SK-MEL-5 (cell line): Measurements from ENCODE around the gene ZFP57. TPM values are rescaled to one million over a fixed set of nuclear protein-coding genes. Genes with fewer than 3 reads are reported as not detected.

Source experiments
- DNase-seq: peaks from one replicate; pipeline ENCODE4 v3.0.0-alpha.2; 2016; ENCODE audit warnings: low read depth, low spot score
- in situ Hi-C: cut with HindIII; loops from 2 replicates; pipeline ENCODE4 v1.10.0; 2016; ENCODE audit warnings: low sequenced_read_pairs, high pct_unique_total_duplicates, low pct_unique_long_range_greater_than_20kb
- polyA plus RNA-seq, 2 experiments: library from polyadenylated mRNA; depleted of rRNA; stranded (reverse); fragments of >200 nt; gene quantifications; 2 replicates each; pipeline ENCODE4 v1.2.3, GENCODE V29; 2015
- total RNA-seq: library from RNA; depleted of rRNA; stranded (reverse); fragments of >200 nt; shearing (Covaris generic); gene quantifications from 2 replicates; pipeline ENCODE4 v1.2.3, GENCODE V29; 2014; rRNA removed

ZFP57 gene
- total RNA-seq = not detected in 2 replicates
- not detected in 2 replicates for polyA plus RNA-seq (2015; cell fraction: cytosol; rRNA removed)
- not detected in 2 replicates for polyA plus RNA-seq (2015; cell fraction: nucleus; rRNA removed)

GRCh38 chr6:29680904-29681303, at the start of gene ZFP57:
Gene ZFP57 (minus strand): TSS chr6:29681152. CDS start chr6:29677003, 4,149 bp downstream.
- in situ Hi-C loops = no loop called here
- no peak for DNase-seq

GRCh38 chr6:29730575-29731126, 49.7 kb upstream of the ZFP57 start:
- in situ Hi-C loops = no loop called here

DNA sequence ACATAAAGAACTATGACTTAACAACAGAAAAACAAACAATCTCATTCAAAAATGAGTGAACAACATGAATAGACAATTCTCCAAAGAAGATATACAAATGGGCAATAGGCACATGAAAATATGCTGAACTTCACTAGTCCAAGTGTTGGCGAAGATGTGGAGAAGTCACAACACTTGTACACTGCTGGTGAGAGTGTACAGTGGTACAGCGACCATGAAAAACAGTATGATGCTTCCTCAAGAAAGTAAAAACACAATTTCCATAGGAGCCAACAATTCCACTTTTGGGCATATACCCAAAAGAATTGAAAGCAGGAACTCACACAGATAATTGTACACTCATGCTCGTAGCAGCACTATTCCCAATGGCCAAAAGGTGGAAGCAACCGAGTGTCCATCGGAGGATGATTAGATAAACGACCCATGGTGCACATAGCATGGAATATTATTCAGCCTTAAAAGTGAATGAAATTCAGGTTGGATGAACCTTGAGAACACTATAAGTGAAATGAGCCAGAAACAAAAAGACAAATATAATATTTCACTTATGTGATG, 48.9 kb upstream of the ZFP57 start:
- in situ Hi-C loops = no loop called here
- DNase-seq = peak; percentile 28

More at GRCh38 chr6:29730575-29731126, 49.7 kb upstream of the ZFP57 start:
- DNase-seq = no peak

DNA sequence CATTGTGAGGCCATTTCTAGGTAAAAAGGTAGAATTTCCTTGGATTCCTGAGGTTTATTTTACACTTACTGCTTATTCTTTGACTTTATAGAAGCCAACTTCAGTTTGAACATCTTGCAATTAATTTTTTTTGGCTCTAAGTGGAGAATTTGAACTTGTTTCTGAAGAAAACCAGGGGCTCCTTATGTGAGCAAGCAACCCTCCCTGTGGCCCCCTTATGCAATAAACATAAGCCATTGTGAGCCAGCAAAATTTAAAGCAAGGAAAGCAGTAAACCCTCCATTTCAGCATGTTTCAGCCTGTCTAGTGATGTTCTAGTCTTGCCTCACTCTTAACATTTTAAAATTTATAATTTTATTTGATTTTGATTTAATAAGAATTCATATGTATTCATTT, 47.9 kb upstream of the ZFP57 start:
- in situ Hi-C loops = no loop called here
- no peak for DNase-seq

DNA sequence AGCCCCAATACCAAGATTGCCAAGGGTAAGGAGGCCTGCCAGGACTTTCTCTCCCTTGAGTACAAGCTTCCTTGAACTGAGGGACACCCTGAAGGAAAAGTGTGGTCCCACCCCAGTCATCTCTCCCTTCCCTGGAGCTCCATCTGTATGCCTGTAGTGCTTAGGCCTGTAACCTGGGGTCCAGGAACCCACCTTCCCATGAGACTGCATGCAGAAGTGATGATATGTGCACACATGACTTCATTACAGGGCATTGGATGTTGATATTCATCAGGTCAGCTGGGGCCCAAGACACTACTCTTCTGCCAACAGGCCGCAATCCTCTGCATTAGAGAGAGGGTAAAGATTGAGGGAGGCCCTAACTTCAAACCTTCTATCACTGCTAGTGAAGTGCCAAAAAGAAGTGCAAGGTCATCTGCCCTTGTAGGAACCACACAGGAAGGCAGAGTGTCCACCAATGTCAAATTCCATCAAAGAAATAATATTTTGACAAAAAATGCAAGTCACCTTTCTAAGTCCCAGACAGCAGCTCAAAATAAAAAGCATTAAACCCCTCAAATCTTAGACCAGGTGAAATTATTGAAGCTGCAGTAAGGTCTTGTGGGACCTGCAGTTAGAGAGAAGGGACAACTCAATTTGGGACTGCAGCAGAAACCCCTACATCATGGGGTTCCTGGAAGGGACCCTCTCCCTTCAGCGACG, 47.4 kb upstream of the ZFP57 start:
- in situ Hi-C loops = no loop called here
- DNase-seq = no peak

DNA sequence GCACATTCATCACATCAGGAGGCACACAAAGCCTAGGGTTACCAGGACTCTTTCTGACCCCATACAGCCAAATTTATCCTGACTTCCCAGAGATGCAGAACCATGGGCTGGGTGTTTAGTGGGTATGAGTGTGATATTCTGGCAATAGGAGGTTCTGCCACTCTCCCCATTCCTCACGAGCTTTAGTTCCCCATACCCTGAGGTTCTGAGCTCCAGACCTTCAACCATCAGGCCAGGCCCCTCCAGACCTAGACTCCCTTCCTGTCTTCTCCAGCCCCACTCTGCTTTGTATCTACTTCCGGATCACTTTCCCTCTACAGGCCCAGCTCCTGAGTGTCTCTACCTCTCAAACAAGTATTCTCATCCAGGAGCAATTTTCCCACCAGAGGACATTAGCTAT, 46.7 kb upstream of the ZFP57 start:
- no peak for DNase-seq
- in situ Hi-C loops = no loop called here

GRCh38 chr6:29726571-29727194, 45.7 kb upstream of the ZFP57 start:
- DNase-seq = no peak
- in situ Hi-C loops = no loop called here

DNA sequence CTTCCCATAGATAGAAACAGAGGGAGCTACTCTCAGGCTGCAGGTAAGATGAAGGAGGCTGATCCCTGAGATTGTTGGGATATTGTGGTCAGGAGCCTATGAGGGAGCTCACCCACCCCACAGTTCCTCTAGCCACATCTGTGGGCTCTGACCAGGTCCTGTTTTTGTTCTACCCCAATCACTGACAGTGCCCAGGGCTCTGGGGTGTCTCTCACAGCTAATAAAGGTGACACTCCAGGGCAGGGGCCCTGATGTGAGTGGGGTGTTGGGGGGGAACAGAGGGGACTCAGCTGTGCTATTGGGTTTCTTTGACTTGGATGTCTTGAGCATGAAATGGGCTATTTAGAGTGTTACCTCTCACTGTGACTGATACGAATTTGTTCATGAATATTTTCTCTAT, 45.0 kb upstream of the ZFP57 start:
- DNase-seq = no peak
- in situ Hi-C loops = no loop called here

GRCh38 chr6:29724937-29725869, 44.3 kb upstream of the ZFP57 start:
- in situ Hi-C loops = no loop called here
- no peak for DNase-seq

DNA sequence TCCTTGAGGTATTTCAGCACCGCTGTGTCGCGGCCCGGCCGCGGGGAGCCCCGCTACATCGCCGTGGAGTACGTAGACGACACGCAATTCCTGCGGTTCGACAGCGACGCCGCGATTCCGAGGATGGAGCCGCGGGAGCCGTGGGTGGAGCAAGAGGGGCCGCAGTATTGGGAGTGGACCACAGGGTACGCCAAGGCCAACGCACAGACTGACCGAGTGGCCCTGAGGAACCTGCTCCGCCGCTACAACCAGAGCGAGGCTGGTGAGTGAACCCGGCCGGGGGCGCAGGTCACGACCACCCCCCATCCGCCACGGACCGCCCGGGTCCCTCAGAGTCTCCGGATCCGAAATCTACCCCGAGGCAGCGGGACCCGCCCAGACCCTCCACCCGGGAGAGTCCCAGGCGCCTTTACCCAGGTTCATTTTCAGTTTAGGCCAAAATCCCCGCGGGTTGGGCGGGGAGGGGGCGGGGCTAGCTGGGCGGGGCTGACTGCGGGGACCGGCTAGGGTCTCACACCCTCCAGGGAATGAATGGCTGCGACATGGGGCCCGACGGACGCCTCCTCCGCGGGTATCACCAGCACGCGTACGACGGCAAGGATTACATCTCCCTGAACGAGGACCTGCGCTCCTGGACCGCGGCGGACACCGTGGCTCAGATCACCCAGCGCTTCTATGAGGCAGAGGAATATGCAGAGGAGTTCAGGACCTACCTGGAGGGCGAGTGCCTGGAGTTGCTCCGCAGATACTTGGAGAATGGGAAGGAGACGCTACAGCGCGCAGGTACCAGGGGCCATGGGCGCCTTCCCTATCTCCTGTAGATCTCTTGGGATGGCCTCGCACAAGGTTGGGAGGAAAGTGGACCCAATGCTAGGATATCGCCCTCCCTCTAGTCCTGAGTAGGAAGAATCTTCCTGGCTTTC, 43.0 kb upstream of the ZFP57 start:
- in situ Hi-C loops = no loop called here
- no peak for DNase-seq

GRCh38 chr6:29723262-29723665, 42.3 kb upstream of the ZFP57 start, which contains the start of gene HLA-F:
Gene HLA-F (plus strand): TSS chr6:29723434. CDS start chr6:29723464, 30 bp downstream.
- in situ Hi-C loops = no loop called here
- peak; percentile 93 for DNase-seq

DNA sequence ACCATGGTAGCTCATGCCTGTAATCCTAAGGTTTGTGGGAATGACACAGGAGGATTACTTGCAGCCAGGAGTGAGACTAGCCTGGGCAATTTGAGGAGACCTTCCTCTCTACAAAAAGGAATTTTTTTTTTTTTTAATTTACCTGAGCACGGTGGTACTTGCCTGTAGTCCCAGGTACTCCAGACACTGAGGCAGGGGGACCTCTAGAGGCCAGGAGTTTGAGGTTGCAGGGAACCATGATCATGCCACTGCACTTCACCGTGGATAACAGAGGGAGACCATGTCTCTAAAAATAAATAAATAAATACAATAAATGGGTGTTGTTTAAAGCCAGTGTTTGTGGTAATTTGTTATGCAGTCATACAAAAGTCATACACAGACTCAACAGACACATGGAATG, 39.9 kb upstream of the ZFP57 start:
- DNase-seq = no peak
- in situ Hi-C loops = no loop called here

GRCh38 chr6:29710281-29710941, 29.5 kb upstream of the ZFP57 start:
- DNase-seq = no peak
- in situ Hi-C loops = no loop called here

- no peak for DNase-seq
- in situ Hi-C loops = no loop called here
Measured at GRCh38 chr6:29709188-29709587, 28.2 kb upstream of the ZFP57 start.

GRCh38 chr6:29708432-29709179, 27.7 kb upstream of the ZFP57 start:
- in situ Hi-C loops = no loop called here
- DNase-seq = no peak
